GM19043 (cell line): ENCODE results near the gene SRGAP1.
"Not testable (repeated sequence)": the region's sequence is repeated elsewhere in the genome, so short reads cannot be mapped to it uniquely, and the experiment has no call there.

Experiments
- ATAC-seq: cut with Tn5 transposase; IDR thresholded peaks from one replicate; pipeline ENCODE4 v1.9.1; 2021; ENCODE audit warnings: low read depth; ENCODE audit not compliant: unreplicated experiment

Gene SRGAP1

DNA sequence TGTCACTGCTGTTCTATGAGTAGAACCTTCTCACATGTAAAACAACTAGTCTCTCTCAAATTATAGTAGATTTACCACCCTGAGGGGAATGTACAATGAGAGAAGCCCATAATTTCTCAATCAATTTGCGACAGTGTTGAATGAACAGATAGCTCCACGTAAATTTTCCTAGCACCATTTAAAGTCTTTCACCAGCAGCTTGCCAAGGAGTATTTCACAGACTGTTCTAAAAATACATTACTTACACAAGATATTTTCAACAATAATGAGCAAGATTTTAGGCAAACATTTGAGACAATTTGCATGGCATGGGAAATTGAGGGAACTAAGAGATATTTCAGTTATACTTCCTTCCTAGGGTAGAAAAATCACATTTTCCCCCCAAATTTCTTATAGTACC lies 226.0 kb downstream of the SRGAP1 start:
- no peak for ATAC-seq

DNA sequence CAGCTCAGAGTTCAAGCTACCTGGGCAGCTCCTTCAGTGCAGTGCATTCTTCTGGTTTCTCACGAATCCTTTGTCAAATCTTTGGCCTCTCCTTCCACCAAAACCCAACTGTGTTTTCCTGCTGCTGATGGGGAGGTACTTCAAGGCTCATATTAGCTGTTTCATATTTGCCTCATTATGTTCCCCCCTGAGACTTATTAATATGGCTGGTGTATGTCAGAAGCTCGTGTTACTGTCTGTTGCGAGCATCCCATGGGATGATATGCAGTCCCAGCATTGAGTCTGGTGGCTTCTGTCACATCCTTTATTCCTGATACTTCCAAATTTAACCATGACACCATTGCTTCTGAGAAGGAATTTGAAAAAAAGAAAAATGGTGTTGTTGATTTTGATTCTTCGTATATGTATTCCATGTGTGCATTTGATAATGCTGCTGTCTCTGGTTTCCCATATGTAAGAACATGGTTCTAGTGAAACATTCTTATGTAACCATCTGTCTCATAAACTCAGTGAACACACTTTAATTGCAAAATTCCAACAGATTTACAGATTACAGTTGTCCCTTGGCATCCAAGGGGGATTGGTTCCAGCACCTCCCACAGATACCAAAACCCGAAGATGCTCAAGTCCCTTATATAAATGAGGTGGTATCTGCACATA lies 228.5 kb downstream of the SRGAP1 start:
- ATAC-seq = no peak

DNA sequence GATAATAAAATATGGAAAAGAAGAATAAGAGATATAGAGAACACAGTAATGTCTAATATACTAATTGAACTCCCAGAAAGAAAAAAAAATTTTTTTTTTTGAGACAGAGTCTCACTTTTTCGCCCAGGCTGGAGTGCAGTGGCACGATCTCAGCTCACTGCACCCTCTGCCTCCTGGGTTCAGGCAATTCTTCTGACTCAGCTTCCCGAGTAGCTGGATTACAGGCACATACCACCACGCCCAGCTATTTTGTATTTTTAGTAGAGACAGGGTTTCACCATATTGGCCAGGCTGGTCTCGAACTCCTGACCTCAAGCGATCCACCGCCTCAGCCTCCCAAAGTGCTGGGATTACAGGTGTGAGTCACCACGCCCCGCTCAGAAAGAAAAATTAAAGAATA lies 232.1 kb downstream of the SRGAP1 start:
- ATAC-seq = not testable (repeated sequence)

DNA sequence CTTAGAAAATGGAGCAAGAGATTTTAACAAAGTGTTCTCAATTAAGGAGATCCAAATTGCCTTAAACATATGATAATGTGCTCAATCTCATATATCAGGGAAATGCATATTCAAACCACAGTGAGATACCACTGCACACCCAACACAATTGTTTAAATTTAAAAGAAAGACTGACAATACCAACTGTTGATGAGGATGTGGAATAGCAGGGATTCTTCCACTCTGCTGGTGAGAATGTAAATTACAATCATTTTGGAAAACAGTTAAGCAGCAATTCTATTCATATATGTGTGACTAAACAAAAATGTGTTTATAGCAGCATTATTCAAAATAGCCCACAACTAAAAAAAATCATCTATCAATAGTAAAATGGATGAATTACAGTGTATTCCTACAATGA lies 233.4 kb downstream of the SRGAP1 start:
- no peak for ATAC-seq

DNA sequence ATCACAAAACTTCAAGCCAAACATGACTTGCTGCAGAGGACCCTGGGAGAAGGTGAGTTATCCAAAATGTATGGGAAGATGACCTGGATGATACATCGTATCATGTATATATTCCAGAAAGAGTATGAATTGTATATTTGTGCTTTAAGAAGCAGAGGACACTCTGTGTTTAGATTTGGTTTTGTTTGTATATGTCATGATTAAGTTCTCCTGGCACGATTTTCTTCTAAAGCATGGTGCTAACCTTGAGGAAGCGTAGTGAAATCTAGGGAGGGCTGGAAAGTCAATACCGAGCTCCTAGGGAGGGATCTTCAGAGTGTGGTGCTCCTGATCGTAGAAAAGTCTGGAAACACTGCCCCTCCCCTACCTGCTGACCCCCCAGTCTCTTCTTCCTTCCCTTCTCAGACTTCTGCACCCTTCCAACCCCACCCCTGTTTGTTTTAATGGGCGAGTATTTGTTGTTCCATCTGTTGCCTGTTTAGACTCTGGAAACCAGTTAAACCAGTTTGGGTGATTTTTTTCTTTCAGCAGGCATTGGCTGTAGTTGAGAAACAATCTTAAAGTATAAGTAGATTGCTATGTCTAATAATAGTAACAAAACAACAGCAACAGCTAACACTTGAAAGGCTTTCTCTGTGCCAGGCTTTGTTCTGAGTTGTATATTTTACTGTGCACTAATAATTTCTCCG lies 236.0 kb downstream of the SRGAP1 start:
- no peak for ATAC-seq

DNA sequence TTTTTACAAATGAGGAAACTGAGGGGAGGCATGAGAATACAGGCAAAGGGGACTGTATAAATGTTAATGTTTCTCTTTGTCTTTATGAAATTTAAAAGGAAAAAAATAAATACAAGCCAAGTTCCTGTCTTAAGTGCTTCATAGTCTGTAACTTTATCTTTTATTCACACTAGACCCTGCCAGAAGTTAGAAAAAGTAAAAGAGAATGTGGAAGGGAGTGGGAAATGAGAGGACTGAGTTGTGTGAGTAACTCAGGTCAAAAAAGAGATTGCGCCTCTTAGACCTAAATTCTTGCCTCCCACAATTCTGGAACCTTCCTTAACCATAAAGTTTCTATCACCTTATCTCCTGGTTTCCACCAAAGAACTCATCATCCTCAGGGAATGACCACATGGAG lies 236.5 kb downstream of the SRGAP1 start:
- no peak for ATAC-seq

DNA sequence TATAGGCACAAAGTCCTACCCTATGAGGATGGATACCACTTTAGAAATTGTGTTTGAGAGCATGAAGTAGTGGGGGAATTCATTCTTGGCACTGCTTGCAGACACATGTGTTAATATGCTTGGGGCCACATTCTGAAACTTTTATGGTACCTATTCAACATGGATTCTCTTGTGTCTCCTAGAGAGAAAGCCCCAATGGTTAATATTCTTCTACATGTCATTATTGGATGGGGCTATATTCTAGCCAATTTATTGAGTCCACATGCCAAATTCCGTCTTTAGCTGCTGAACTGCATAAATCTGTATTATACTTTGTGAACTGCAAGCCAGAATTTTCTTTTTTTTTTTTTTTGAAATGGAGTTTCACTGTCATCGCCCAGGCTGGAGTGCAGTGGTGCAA lies 237.6 kb downstream of the SRGAP1 start:
- no peak for ATAC-seq

DNA sequence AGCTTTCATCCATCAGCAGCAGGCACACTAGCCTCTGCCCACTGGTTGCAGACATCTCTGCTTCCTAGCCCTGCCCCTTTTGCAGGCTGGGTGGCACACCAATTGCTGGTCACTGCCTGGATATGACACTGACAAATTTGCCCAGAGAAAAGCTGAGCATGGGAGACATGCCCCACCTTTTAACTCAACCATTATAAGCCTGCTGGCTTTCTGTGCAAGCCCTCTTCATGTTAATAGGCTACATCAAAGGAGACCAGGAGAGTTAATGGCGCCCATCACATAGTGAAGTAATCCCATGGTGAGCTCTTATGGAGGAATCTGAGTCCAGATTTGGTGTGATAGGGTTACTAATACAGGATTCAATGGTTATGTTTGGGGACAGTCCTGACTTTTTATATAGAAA lies 238.4 kb downstream of the SRGAP1 start:
- ATAC-seq = no peak

DNA sequence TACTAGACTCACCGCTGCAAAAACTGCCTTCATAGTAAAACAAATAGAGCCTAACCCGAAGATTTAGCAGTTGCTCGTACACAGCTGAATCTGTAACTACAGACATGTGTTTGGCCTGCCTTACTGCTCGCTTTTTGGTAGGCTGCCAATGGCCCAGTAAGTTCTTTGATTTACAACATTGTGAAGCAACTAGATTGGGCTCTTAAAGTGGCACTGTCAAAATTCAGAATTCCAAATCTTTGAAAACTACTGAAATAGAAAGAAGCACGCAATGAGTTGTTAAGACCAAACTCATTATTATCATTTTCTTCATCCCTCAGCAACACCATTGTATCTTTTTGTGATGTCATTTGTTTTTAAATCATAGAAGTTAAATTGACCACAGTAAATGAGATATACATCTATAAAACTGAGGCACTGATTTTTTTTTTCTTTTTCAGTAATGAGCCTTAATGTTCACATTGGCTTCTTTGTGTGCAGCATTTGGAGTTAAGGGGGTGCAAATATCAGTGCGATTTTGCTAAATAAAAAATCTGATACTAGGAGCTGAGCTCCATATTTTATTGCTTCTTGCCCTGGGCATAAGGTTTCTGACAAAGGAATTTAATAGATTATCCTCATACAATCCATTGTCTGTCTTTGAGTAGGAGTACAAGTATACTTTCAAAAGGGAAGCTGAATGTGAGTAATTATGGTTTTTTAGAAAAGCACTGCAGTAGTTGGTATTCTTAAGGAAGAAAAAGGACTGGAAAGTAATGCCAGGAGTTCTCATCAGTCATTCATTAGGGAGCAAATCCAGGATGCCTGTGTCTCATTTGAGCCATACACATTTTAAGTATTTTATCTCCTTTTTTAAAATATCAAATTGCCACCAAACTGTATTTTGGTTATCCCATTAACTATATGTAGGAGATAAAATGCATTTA lies 239.0 kb downstream of the SRGAP1 start:
- no peak for ATAC-seq

DNA sequence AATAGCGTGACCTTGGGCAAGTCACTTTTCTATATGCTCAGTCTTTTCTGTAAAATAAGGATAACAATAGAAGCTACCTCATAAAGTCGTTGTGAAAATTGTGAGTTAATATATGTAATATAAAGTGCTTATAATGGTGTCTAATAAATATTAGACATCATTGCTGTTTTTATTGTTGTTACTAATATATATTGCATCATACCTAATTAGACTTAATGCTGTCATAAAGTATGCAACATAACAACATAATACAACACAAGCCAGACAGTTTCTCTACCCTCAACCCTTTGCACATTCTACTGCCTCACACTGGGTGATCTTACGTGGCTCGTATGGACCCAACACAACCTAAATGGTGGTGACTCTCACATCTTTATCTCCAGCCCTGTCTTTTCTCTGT lies 240.7 kb downstream of the SRGAP1 start:
- ATAC-seq = no peak

DNA sequence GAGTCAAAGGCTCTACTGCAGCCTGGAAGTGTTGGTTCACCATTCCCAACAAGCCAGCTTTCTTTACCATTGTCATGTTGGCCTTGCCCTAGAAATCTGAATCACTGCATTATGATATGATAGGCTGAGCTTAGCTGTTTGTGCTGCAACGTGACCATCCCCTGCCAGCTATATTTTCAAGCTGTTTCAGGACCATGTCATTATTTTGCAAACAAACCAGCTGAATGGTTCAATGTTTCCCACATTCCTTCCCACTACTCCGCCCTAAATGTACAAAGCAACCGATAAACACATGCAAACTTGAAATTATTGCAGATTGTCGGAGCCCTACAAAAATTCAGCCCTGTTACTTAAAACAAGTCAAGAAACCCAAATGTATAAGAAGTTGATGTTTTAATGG lies 241.5 kb downstream of the SRGAP1 start:
- ATAC-seq = no peak

DNA sequence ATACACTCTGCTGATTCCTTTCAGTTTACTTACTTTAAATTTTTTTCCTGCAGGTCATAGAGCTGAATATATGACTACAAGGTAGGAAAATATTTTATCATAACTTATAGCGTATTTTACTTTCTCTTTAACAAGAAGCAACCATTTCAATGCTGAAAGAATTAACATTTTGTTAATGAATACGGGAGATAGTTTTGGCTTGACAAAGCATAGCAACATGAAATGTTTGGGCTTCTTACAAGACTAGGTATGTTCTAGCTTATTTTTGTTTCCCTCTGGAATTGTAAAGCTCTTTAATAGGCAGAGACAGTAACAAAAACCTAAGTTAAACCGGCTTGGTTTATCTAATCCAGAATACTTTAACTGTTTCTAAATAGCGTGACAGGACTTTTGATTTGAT lies 242.4 kb downstream of the SRGAP1 start:
- no peak for ATAC-seq

DNA sequence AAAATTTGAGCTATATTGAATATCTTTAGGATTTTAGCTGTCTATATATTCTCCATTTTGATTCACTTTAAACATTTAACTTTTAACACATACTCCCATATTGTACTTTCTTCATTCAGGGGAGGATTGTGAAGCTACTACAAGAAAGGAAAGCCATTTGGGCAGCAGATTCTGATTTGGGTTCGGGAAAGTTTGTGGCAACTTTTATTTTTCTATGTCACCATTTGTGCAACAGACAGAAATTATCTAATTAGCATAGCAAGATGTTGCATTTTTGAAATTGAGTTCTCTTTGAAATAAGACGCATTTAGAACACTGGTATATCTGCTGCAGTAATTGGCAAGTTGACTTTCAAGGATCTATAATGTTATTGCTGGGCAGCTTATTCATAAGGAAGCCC lies 243.3 kb downstream of the SRGAP1 start:
- ATAC-seq = no peak

DNA sequence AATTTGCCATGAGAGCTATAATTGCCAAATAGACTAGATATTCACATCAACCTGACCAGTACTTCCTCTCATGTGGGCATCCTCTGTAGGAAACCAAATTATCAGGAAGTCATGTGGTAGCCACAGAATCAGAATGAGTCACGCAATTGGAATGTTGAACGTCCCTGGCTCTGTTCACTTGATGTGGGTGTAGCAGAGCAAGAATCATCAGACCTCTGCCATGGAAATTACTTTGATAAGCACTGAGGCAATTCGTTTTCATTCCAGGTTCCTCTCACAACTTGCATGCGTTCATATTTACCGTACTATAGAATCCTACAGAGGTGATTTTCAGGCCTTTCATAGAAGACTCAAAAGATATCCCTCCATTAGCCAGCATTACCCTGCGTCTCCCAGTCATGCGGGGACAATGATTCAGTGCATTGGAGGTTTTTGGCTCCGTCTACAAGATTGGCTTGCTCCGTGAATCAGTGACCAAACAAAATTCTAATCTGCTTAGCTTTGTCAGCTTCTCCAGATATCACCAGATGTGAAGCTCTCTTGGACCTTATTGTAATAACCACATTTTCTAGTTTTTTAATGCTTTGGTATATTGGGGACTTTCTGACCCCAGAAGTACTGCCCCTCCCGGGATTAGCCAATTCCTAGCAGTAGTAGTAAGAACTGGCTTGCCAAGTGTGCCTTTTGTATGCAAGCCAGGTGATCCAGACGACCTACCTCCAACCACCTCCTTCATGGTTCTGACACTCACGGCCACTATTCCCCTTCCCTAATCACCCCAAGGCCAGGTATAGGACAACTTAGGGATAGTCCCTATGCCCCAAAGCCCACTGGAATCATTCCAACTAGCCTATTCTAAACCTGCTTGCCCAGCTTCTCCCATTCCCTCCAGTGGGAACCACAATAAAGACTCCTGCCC lies 244.2 kb downstream of the SRGAP1 start:
- no peak for ATAC-seq

DNA sequence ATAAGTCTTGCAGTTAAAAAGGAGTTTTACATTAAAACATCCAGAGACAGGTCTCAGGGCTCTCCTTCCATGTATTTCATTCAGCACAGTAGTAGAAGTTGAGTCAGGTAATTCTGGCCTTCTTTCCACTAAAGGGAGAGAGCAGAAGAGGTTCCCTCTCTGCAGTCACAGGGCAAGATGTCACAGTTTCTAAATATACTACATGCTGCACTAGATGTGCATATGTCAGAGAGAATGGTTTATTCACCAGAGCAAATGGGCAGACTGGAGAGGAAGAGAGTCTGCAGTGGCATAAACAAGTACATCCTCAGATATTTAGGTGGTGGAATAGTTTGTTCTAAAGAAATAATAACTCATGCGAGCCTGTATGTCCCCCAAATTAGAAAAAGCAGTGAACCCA lies 245.5 kb downstream of the SRGAP1 start:
- ATAC-seq = no peak

DNA sequence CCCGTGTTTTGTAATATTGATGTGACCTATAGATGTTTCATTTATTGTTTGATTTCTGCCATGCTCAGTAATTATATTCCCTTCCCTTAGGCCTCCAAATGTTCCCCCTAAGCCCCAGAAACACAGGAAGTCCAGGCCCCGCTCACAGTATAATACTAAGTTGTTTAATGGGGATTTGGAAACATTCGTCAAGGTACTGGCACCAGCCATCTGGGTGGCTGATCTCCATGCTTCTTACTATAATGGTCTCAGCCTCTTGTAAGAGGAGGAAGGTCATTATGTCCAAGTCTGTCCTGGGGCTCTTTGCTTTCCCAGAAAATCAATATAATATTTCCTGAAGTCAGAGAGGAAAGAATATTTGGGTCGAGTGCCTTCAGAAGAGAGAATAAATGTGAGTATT lies 246.7 kb downstream of the SRGAP1 start:
- no peak for ATAC-seq

DNA sequence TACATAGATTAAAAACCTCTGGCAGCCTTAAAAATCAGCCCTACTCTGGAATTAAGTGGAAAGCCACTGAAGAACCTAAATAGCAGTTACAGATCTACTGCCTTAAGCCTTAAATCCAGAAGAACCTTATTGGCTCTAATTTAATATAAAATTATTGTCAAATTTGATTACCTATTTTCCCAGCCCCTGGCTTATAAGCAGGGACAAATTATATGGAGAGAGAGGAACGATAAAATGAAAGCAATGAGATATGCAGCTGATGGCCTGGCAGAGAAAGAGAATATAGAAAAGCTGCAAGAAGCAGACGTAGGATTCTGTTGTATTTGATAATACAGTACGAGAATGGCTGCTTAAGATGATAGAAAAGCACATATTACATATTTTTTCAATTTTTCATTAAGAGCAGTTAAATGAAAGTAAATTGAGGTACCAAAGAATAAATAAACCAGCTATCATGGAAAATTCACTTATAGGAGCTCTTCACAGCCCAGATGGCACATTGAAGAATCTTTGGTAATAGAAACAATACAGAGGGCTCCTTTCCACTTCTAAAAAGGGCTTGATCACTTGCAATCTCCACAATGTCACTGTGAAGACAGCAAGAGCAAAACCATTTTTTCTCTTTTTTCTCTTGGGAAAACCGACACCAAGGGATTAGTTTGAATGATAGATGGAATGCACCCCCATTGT lies 248.2 kb downstream of the SRGAP1 start:
- no peak for ATAC-seq

DNA sequence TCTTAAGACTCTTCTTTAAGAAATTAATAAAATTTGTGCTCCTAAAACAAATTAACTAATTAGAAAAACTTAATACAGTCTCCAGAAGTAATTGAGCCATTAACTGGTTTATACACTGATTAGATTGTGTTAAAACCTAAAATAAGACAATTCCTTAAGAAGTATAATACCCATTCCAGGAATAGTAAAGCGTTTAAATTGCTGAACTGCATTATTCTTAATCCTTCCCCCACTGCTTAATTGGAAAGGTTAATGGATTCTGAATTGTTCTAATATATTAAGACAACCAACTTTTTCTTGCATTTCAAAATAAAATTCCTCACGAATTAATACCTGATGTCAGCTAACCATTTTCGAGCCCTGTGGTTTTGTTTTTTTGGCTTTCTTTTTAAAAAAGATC lies 249.2 kb downstream of the SRGAP1 start:
- ATAC-seq = no peak

DNA sequence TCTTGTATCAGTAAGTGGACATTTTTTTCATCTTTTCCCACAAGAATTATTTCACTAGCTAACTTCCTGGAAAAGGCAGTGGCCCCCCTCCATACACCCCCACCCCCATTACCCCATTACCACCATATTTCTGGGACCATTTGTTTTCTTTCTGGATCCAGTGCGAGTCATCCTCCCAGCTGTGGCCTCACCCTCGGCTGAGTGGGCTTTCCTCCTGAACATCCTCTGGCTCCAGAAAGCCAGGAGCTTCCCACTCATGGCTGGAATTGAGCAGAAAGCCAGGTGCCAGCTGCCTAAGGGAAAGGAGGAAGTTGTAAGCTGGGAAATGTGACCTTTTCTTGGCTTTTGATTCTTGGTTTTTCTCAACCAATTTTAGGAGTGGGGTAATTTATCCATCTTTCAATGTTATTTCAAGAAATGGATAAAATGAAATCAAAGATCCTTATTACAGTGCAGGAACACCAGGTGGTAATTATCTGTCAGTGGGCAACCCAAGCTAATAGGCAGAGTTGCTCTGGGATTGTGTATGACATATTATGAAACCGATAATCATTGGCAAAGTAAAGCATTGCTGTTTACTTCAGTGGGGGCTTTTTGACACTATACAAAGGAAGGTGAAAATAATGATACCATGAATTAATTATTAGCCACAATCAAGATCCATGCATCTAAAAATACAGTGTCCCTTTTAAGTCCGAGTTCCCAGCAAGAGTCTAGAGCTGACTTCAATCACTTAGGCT lies 253.0 kb downstream of the SRGAP1 start:
- ATAC-seq = no peak
